Caco-2 (cell line): ENCODE data around the gene MYO9A. TPM values are rescaled to one million over a fixed set of nuclear protein-coding genes. Genes with fewer than 3 reads are reported as not detected.

ENCODE experiments used
- BruUV-seq: library from RNA; stranded (reverse); fragments of 400-500 nt; replicated peaks from 2 replicates; lab custom pipeline; 2021; lab: Mats Ljungman, UMichigan
- CTCF ChIA-PET: fragments of 300-600 bp; sonication (Branson Sonifier 250); formaldehyde crosslinking; loops from one replicate; lab custom pipeline; 2022; ENCODE audit warnings: antibody characterized with exemption; lab: Charles Lee
- POLR2A ChIA-PET: fragments of 300-600 bp; sonication (Branson Sonifier 250); formaldehyde crosslinking; loops from one replicate; lab custom pipeline; 2022; ENCODE audit warnings: antibody characterized with exemption; lab: Charles Lee
- DNase-seq, 2 experiments: peaks; one replicate each; pipeline versions ENCODE4 v3.0.0 to v3.0.0-alpha.2; 2020 to 2022
- H3K27me3 ChIP-seq: replicated peaks from 2 replicates; pipeline ENCODE4 v1.6.0; 2011; ENCODE audit warnings: low read length; ENCODE audit not compliant: control insufficient read depth, insufficient read depth
- H3K36me3 ChIP-seq: 2 replicates; pipeline ENCODE4 v1.5.1; 2011; ENCODE audit warnings: low read length; ENCODE audit not compliant: control insufficient read depth, insufficient read depth
- H3K4me1 ChIP-seq: fragments of 250-450 bp; sonication (Bioruptor Pico); 2 replicates; pipeline ENCODE4 v1.5.1; 2020; ENCODE audit warnings: mild to moderate bottlenecking
- H3K4me3 ChIP-seq: 2 replicates; pipeline ENCODE4 v1.5.1; 2011; ENCODE audit warnings: low read depth, mild to moderate bottlenecking, control low read depth, low read length
- H3K9me3 ChIP-seq: fragments of 250-450 bp; sonication (Bioruptor Pico); 2 replicates; pipeline ENCODE4 v1.5.1; 2020; ENCODE audit warnings: mild to moderate bottlenecking, moderate library complexity
- H3K27ac Mint-ChIP-seq: one replicate; pipeline ENCODE4 v1.8.0; 2022; ENCODE audit warnings: mixed read lengths; ENCODE audit not compliant: unreplicated experiment
- H3K27me3 Mint-ChIP-seq: one replicate; pipeline ENCODE4 v1.8.0; 2022; ENCODE audit warnings: mixed read lengths; ENCODE audit not compliant: insufficient read depth, unreplicated experiment
- H3K36me3 Mint-ChIP-seq: one replicate; pipeline ENCODE4 v1.8.0; 2022; ENCODE audit warnings: mild to moderate bottlenecking, mixed read lengths; ENCODE audit not compliant: insufficient read depth, unreplicated experiment
- H3K4me1 Mint-ChIP-seq: one replicate; pipeline ENCODE4 v1.8.0; 2022; ENCODE audit warnings: low read depth, mixed read lengths; ENCODE audit not compliant: unreplicated experiment
- H3K4me3 Mint-ChIP-seq: one replicate; pipeline ENCODE4 v1.8.0; 2022; ENCODE audit warnings: mild to moderate bottlenecking, moderate library complexity, mixed read lengths; ENCODE audit not compliant: unreplicated experiment
- H3K9me3 Mint-ChIP-seq: one replicate; pipeline ENCODE4 v1.8.0; 2022; ENCODE audit warnings: mixed read lengths; ENCODE audit not compliant: unreplicated experiment
- intact Hi-C: fragments of 100-400 bp; cut with micrococcal nuclease; formaldehyde crosslinking; loops from one replicate; pipeline ENCODE4 v1.10.0; 2022; ENCODE audit not compliant: unreplicated experiment
- total RNA-seq: library from RNA; stranded (reverse); gene quantifications from 2 replicates; pipeline ENCODE4 v1.2.3, GENCODE V29; 2022
- TF ChIP-seq, protein P1 (sequence below), 2 experiments: fragments of 200-600 bp in 1 of 2; IDR thresholded peaks; 1 replicate in 1 of 2; 2 replicates in 1 of 2; pipeline versions ENCODE4 v1.5.1 to v1.8.0; 2011 to 2022; ENCODE audit warnings: antibody characterized with exemption in 1 of 2, control low read depth in 1 of 2, inconsistent platforms in 1 of 2, low read depth in 1 of 2, low read length in 1 of 2, mild to moderate bottlenecking in 1 of 2, moderate library complexity in 1 of 2; ENCODE audit not compliant: insufficient read depth in 1 of 2, severe bottlenecking in 1 of 2, unreplicated experiment in 1 of 2

Gene MYO9A
- total RNA-seq, 1 experiment from 2014 or later: 71.9 TPM

DNA sequence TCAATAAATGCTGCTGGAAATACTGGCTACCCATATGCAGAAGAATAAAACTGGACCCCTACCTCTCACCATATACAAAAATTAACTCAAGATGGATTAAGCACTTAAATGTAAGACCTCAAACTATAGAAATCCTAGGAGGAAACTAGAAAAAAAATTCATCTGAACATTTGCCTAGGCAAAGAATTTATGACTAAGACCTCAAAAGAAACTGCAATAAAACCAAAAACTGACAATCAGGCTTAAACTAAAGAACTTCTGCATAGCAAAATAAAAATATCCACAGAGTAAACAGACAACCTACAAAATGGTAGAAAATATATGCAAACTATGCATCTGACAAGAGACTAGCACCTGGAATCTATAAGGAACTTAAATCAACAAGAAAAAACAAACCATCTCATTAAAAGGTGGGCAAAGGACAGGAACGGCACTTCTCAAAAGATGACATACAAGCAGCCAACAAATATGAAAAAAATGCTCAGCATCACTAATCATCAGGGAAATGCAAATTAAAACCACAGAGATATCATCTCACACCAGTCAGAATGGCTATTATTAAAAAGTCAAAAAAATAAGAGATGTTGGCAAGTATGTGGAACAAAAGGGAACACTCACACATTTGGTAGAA lies 47.0 kb downstream of the MYO9A start:
- peaks cover 16% of the 10 kb centered on the region for H3K4me1 Mint-ChIP-seq
- H3K9me3 ChIP-seq: no peaks in the 10 kb centered on the region
- no peak overlapping the region for H3K4me3 ChIP-seq
- no TSS peak for BruUV-seq
- H3K4me3 Mint-ChIP-seq: no peak overlapping the region
- TF ChIP-seq, protein P1, sequence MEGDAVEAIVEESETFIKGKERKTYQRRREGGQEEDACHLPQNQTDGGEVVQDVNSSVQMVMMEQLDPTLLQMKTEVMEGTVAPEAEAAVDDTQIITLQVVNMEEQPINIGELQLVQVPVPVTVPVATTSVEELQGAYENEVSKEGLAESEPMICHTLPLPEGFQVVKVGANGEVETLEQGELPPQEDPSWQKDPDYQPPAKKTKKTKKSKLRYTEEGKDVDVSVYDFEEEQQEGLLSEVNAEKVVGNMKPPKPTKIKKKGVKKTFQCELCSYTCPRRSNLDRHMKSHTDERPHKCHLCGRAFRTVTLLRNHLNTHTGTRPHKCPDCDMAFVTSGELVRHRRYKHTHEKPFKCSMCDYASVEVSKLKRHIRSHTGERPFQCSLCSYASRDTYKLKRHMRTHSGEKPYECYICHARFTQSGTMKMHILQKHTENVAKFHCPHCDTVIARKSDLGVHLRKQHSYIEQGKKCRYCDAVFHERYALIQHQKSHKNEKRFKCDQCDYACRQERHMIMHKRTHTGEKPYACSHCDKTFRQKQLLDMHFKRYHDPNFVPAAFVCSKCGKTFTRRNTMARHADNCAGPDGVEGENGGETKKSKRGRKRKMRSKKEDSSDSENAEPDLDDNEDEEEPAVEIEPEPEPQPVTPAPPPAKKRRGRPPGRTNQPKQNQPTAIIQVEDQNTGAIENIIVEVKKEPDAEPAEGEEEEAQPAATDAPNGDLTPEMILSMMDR (IDR thresholded peaks at IDR 0.05; ENCODE audit: insufficient read depth in 1 of 2, low read depth in 1 of 2, low read length in 1 of 2, severe bottlenecking in 1 of 2, unreplicated experiment in 1 of 2): no peak
- ChIA-PET CTCF (no interaction called here), POLR2A (no interaction called here)
- H3K27me3 ChIP-seq: no peaks in the 10 kb centered on the region
- H3K4me1 ChIP-seq: no peaks in the 10 kb centered on the region; the same call in 1 of the 2 replicates
- H3K27me3 Mint-ChIP-seq: no peaks in the 10 kb centered on the region
- H3K9me3 Mint-ChIP-seq: no peaks in the 10 kb centered on the region
- intact Hi-C loops: no loop called here
- no peaks in the 10 kb centered on the region for H3K36me3 ChIP-seq
- peak overlapping the region; percentile 40 for H3K27ac Mint-ChIP-seq
- H3K36me3 Mint-ChIP-seq: peaks cover 7% of the 10 kb centered on the region
- DNase-seq: no peak

DNA sequence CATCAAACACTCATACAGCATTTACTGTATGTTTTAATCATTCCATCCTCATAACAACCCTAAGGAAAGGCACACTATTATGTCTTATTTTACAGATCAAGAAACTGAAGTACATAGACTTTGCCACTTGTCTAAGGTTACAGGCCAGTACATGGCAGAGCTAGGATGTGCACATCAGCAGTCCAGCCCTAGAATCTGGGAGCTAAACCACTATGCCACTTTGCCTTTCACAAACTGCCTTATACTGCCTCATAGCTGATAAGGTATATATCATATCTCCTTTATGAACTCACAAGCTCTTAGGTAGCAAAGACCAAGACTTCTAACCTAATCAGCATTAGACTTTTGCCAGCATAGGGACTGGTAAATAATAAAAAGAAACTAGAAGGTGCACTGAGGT lies 49.1 kb downstream of the MYO9A start:
- Mint-ChIP-seq H3K9me3 (no peaks in the 10 kb centered on the region), H3K4me1 (peaks cover 10% of the 10 kb centered on the region), H3K36me3 (peaks cover 7% of the 10 kb centered on the region), H3K27me3 (no peaks in the 10 kb centered on the region), H3K27ac (no peak overlapping the region), H3K4me3 (no peak overlapping the region)
- no peak overlapping the region for H3K4me3 ChIP-seq
- TF ChIP-seq, protein P1 (IDR thresholded peaks at IDR 0.05; ENCODE audit: insufficient read depth in 1 of 2, low read depth in 1 of 2, low read length in 1 of 2, severe bottlenecking in 1 of 2, unreplicated experiment in 1 of 2): no peak
- no peaks in the 10 kb centered on the region; the same call in 1 of the 2 replicates for H3K4me1 ChIP-seq
- no peaks in the 10 kb centered on the region for H3K27me3 ChIP-seq
- CTCF ChIA-PET: no interaction called here
- intact Hi-C loops: no loop called here
- no TSS peak for BruUV-seq
- H3K9me3 ChIP-seq: no peaks in the 10 kb centered on the region
- H3K36me3 ChIP-seq: no peaks in the 10 kb centered on the region
- POLR2A ChIA-PET: interaction anchor here (0.5 kb wide), 1 partner anchor 23 kb away, joined by 3 read pairs; no protein-coding TSS in a partner anchor
- DNase-seq: no peak

DNA sequence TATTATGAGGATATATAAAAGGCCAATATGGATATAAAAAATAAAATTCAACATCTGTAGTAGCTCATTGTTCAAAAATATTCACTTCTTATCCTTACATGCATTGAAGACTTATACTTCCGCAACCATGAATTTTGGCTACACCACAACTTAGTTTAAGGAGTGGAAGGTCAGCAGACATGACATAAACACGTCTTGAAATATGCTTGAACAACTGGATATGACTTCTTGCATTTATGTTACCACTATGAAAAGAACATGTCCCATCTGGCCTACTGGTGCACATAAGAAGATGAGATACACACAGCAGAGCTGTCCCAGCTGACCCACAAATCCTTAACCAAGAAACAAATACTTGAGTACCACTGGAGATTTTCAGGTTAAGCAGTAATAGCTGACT lies 52.1 kb downstream of the MYO9A start:
- Mint-ChIP-seq H3K36me3 (no peaks in the 10 kb centered on the region), H3K9me3 (peaks cover 13% of the 10 kb centered on the region), H3K27ac (no peak overlapping the region), H3K4me3 (no peak overlapping the region), H3K27me3 (no peaks in the 10 kb centered on the region), H3K4me1 (peaks cover 25% of the 10 kb centered on the region)
- H3K27me3 ChIP-seq: no peaks in the 10 kb centered on the region; the same call in 1 of the 2 replicates
- no TSS peak for BruUV-seq
- H3K4me1 ChIP-seq: peaks cover 22% of the 10 kb centered on the region
- peaks cover 6% of the 10 kb centered on the region for H3K9me3 ChIP-seq
- no peak for DNase-seq
- CTCF ChIA-PET: no interaction called here
- intact Hi-C loops: no loop called here
- POLR2A ChIA-PET: no interaction called here
- TF ChIP-seq, protein P1 (IDR thresholded peaks at IDR 0.05; ENCODE audit: insufficient read depth in 1 of 2, low read depth in 1 of 2, low read length in 1 of 2, severe bottlenecking in 1 of 2, unreplicated experiment in 1 of 2): no peak
- H3K4me3 ChIP-seq: no peak overlapping the region
- H3K36me3 ChIP-seq: peaks cover 1% of the 10 kb centered on the region; the same call in 1 of the 2 replicates
